Gastrocnemius medialis (tissue), 4 donors: Measurements from ENCODE around the gene MAP3K5. TPM values are rescaled to one million over a fixed set of nuclear protein-coding genes. Genes with fewer than 3 reads are reported as not detected.

Source experiments
- ATAC-seq, 2 donors: fragments of 150-250 bp; one replicate each; pipeline ENCODE4 v1.9.1; 2016
- DNase-seq, 2 donors: peaks; one replicate each; pipeline ENCODE4 v3.0.0-alpha.2; 2019
- H3K27ac ChIP-seq, 4 donors: fragments of 200-600 bp; sonication (generic); 1 replicate in 1 of 4; 2 replicates in 3 of 4; pipeline ENCODE4 v1.5.1; 2016 to 2018; ENCODE audit warnings: mild to moderate bottlenecking in 2 of 4, moderate library complexity in 1 of 4
- H3K27me3 ChIP-seq, 3 donors: fragments of 200-600 bp; sonication (generic) in 2 of 3; 1 replicate in 1 of 3; 2 replicates in 2 of 3; pipeline versions ENCODE4 v1.5.1 to v1.6.0; 2016 to 2019; ENCODE audit warnings: mild to moderate bottlenecking in 1 of 3, moderate library complexity in 1 of 3
- H3K36me3 ChIP-seq, 2 donors: fragments of 200-600 bp; sonication (generic) in 1 of 2; one replicate each; pipeline ENCODE4 v1.5.1; 2017 to 2018
- H3K4me1 ChIP-seq, 2 donors: fragments of 200-600 bp; sonication (generic) in 1 of 2; one replicate each; pipeline ENCODE4 v1.5.1; 2016 to 2017; ENCODE audit warnings: mild to moderate bottlenecking in 2 of 2
- H3K4me3 ChIP-seq, 4 donors: fragments of 200-600 bp; sonication (generic) in 3 of 4; 1 replicate in 1 of 4; 2 replicates in 3 of 4; pipeline ENCODE4 v1.5.1; 2016 to 2019; ENCODE audit warnings: mild to moderate bottlenecking in 2 of 4
- H3K9me3 ChIP-seq, 3 donors: fragments of 200-600 bp; sonication (generic) in 2 of 3; 1 replicate in 1 of 3; 2 replicates in 2 of 3; pipeline ENCODE4 v1.5.1; 2016 to 2019
- CTCF ChIP-seq, 5 experiments: fragments of 450-650 bp in 3 of 5; fragments of 200-600 bp in 2 of 5; sonication (generic) in 2 of 5; IDR thresholded peaks in 4 of 5; conservative IDR thresholded peaks in 1 of 5; 1 replicate in 4 of 5; 2 replicates in 1 of 5; pipeline ENCODE4 v1.5.1; 2016 to 2019; ENCODE audit warnings: antibody characterized with exemption in 5 of 5, mild to moderate bottlenecking in 3 of 5, moderate library complexity in 3 of 5
- POLR2A ChIP-seq, 2 donors: fragments of 450-650 bp; IDR thresholded peaks; one replicate each; pipeline ENCODE4 v1.6.1; 2017; ENCODE audit warnings: antibody characterized with exemption in 2 of 2, mild to moderate bottlenecking in 2 of 2, moderate library complexity in 2 of 2
- in situ Hi-C, 4 donors: fragments of 200-750 bp; cut with MboI; loops; one replicate each; pipeline versions ENCODE4 v1.15.0 to v1.8.0; 2017; ENCODE audit warnings: low sequenced_read_pairs in 4 of 4
- intact Hi-C: fragments of 100-400 bp; cut with DNase I; formaldehyde crosslinking; loops from one replicate; pipeline ENCODE4 v1.15.1; 2023; ENCODE audit warnings: low total_unique reads
- total RNA-seq, 4 donors: library from RNA; depleted of rRNA; stranded (reverse); fragments of >200 nt; gene quantifications; one replicate each; pipeline versions ENCODE4 v1.1.0 to v1.2.3, GENCODE V29; 2016

The MAP3K5 gene
- total RNA-seq, 4 donors from 2014 or later = 2.9 to 46.9 (median 4.9) TPM

- Histone ChIP-seq H3K9me3 (no peaks in the 10 kb centered on the region), H3K27me3 (no peaks in the 10 kb centered on the region), H3K36me3 (no peaks in the 10 kb centered on the region), H3K4me3 (peak overlapping the region in 1 of 4 donors; percentile 10), H3K4me1 (peaks cover 15 to 33% of the 10 kb centered on the region in 2 donors), H3K27ac (no peak overlapping the region)
- TF ChIP-seq CTCF (IDR thresholded peaks at IDR 0.05 in 4 of 5, conservative IDR thresholded peaks at IDR 0.05 in 1 of 5) (no peak), POLR2A (IDR thresholded peaks at IDR 0.05) (no peak)
- DNase-seq (no peak), ATAC-seq (peak in 1 of 2 donors; percentile 21)
- intact Hi-C loops (no loop called here), in situ Hi-C loops (no loop called here)
Measured at GRCh38 chr6:136783495-136784270, 8.6 kb downstream of the MAP3K5 start.

- ATAC-seq = no peak
- Histone ChIP-seq H3K4me1 (peaks cover 11 to 29% of the 10 kb centered on the region in 2 donors), H3K27me3 (no peaks in the 10 kb centered on the region), H3K9me3 (no peaks in the 10 kb centered on the region), H3K36me3 (no peaks in the 10 kb centered on the region), H3K27ac (no peak overlapping the region), H3K4me3 (no peak overlapping the region)
- no peak for TF ChIP-seq POLR2A (IDR thresholded peaks at IDR 0.05)
- no peak for TF ChIP-seq CTCF (IDR thresholded peaks at IDR 0.05 in 4 of 5, conservative IDR thresholded peaks at IDR 0.05 in 1 of 5)
- in situ Hi-C loops (no loop called here), intact Hi-C loops (no loop called here)
- no peak for DNase-seq
Measured at GRCh38 chr6:136783021-136783420, 9.3 kb downstream of the MAP3K5 start.

GRCh38 chr6:136782021-136782770, 10.1 kb downstream of the MAP3K5 start:
- intact Hi-C loops = no loop called here
- in situ Hi-C loops = no loop called here
- DNase-seq (no peak), ATAC-seq (no peak)
- peaks cover 2 to 28% of the 10 kb centered on the region in 2 donors for H3K4me1 ChIP-seq
- no peak overlapping the region for H3K4me3 ChIP-seq
- no peaks in the 10 kb centered on the region for H3K9me3 ChIP-seq
- no peak overlapping the region for H3K27ac ChIP-seq
- TF ChIP-seq CTCF (IDR thresholded peaks at IDR 0.05 in 4 of 5, conservative IDR thresholded peaks at IDR 0.05 in 1 of 5) = no peak
- no peak for TF ChIP-seq POLR2A (IDR thresholded peaks at IDR 0.05)
- no peaks in the 10 kb centered on the region for H3K27me3 ChIP-seq
- no peaks in the 10 kb centered on the region for H3K36me3 ChIP-seq

- in situ Hi-C loops (no loop called here), intact Hi-C loops (no loop called here)
- no peak for ATAC-seq
- no peak for DNase-seq
- H3K27me3 ChIP-seq = no peaks in the 10 kb centered on the region
- no peak overlapping the region for H3K4me3 ChIP-seq
- no peaks in the 10 kb centered on the region for H3K9me3 ChIP-seq
- peaks cover 0 to 35% of the 10 kb centered on the region in 2 donors for H3K4me1 ChIP-seq
- H3K27ac ChIP-seq = no peak overlapping the region
- TF ChIP-seq CTCF (IDR thresholded peaks at IDR 0.05 in 4 of 5, conservative IDR thresholded peaks at IDR 0.05 in 1 of 5) = no peak
- TF ChIP-seq POLR2A (IDR thresholded peaks at IDR 0.05) = no peak
- no peaks in the 10 kb centered on the region for H3K36me3 ChIP-seq
Measured at GRCh38 chr6:136780972-136781371, 11.3 kb downstream of the MAP3K5 start.
